ENCODE results near the gene LKAAEAR1. TPM values are rescaled to one million over a fixed set of nuclear protein-coding genes. Genes with fewer than 3 reads are reported as not detected.
"Not testable (repeated sequence)": the region's sequence is repeated elsewhere in the genome, so short reads cannot be mapped to it uniquely, and the experiment has no call there.

The LKAAEAR1 gene
- total and polyA plus RNA-seq, 2 of the 4 experiments (the other 2 are of a cell fraction), result 0.21 TPM; not detected in 1

GRCh38 chr20:64123517-64123916 lies 39.3 kb upstream of the LKAAEAR1 start:
- H2BK15ac ChIP-seq (ENCODE audit: low read depth, low read length); H3K14ac ChIP-seq (replicated peaks; ENCODE audit: low read depth, low read length); H3K4me3 ChIP-seq (ENCODE audit: insufficient read depth, low read depth, low read length); POLR2A ChIA-PET (ENCODE audit: unreplicated experiment); H4K5ac ChIP-seq (ENCODE audit: low read depth, low read length); H3K9ac ChIP-seq (ENCODE audit: low read depth, low read length); H3K23ac ChIP-seq (ENCODE audit: low read depth, low read length); in situ Hi-C loops (cut with MboI; ENCODE audit: low sequenced_read_pairs); H3K36me3 ChIP-seq (ENCODE audit: control insufficient read depth, insufficient read depth, low read length); intact Hi-C loops (cut with micrococcal nuclease); H2AK9ac ChIP-seq (replicated peaks; ENCODE audit: low read depth, low read length, poor library complexity); H3K9me1 ChIP-seq (ENCODE audit: insufficient read depth, low read length); H2BK5ac ChIP-seq (ENCODE audit: low read depth, low read length, poor library complexity, severe bottlenecking); H2AK5ac ChIP-seq (ENCODE audit: low read depth, low read length); CTCF ChIA-PET; H2AFZ ChIP-seq (replicated peaks; ENCODE audit: low read length, poor library complexity); H2BK20ac ChIP-seq (ENCODE audit: low read depth, low read length); H3K4me1 ChIP-seq (ENCODE audit: control insufficient read depth, insufficient read depth, low read length); H4K91ac ChIP-seq (ENCODE audit: insufficient read depth, low read depth, low read length); H4K8ac ChIP-seq (ENCODE audit: low read depth in 2 of 2, low read length in 2 of 2); H3K4me2 ChIP-seq (ENCODE audit: low read depth, low read length); H3K9me3 ChIP-seq (ENCODE audit: control insufficient read depth, insufficient read depth, low read length); BruUV-seq (replicated peaks); dilution Hi-C loops (cut with HindIII; ENCODE audit: low sequenced_read_pairs, unreplicated experiment); H4K20me1 ChIP-seq (ENCODE audit: insufficient read depth, low read length); H3K79me1 ChIP-seq (ENCODE audit: low read depth in 1 of 2, low read length in 2 of 2); H3K27ac ChIP-seq (ENCODE audit: insufficient read depth, low read length); H3K4ac ChIP-seq (ENCODE audit: low read depth, low read length); H3K18ac ChIP-seq (ENCODE audit: low read depth, low read length); DNase-seq; H2BK120ac ChIP-seq (ENCODE audit: low read depth, low read length); ATAC-seq (ENCODE audit: low read depth); H3K56ac ChIP-seq (ENCODE audit: extremely low read depth, insufficient read depth, low read length): not testable (repeated sequence)
- peaks cover 22% of the 10 kb centered on the region for H3K27me3 ChIP-seq (ENCODE audit: control insufficient read depth, insufficient read depth, low read length)
- 69% methylated on average over 7 of the region's 11 CpGs; no CpG with 5 or more reads in 1 of the 2 experiments for WGBS, 2 experiments (ENCODE audit: extremely low coverage in 2 of 2, insufficient read length in 1 of 2)

GRCh38 chr20:64122927-64123326 lies 38.7 kb upstream of the LKAAEAR1 start:
- ATAC-seq (ENCODE audit: low read depth); H3K18ac ChIP-seq (ENCODE audit: low read depth, low read length); dilution Hi-C loops (cut with HindIII; ENCODE audit: low sequenced_read_pairs, unreplicated experiment); H4K8ac ChIP-seq (ENCODE audit: low read depth in 2 of 2, low read length in 2 of 2); H2BK20ac ChIP-seq (ENCODE audit: low read depth, low read length); H2BK5ac ChIP-seq (ENCODE audit: low read depth, low read length, poor library complexity, severe bottlenecking); H3K9me3 ChIP-seq (ENCODE audit: control insufficient read depth, insufficient read depth, low read length); H3K56ac ChIP-seq (ENCODE audit: extremely low read depth, insufficient read depth, low read length); H2BK120ac ChIP-seq (ENCODE audit: low read depth, low read length); H3K23ac ChIP-seq (ENCODE audit: low read depth, low read length); H2AFZ ChIP-seq (replicated peaks; ENCODE audit: low read length, poor library complexity); CTCF ChIA-PET; H3K36me3 ChIP-seq (ENCODE audit: control insufficient read depth, insufficient read depth, low read length); H3K27ac ChIP-seq (ENCODE audit: insufficient read depth, low read length); H4K5ac ChIP-seq (ENCODE audit: low read depth, low read length); H3K4me2 ChIP-seq (ENCODE audit: low read depth, low read length); H3K9ac ChIP-seq (ENCODE audit: low read depth, low read length); DNase-seq; POLR2A ChIA-PET (ENCODE audit: unreplicated experiment); H2AK5ac ChIP-seq (ENCODE audit: low read depth, low read length); H3K4ac ChIP-seq (ENCODE audit: low read depth, low read length); H3K9me1 ChIP-seq (ENCODE audit: insufficient read depth, low read length); H3K14ac ChIP-seq (replicated peaks; ENCODE audit: low read depth, low read length); H2AK9ac ChIP-seq (replicated peaks; ENCODE audit: low read depth, low read length, poor library complexity); H3K4me3 ChIP-seq (ENCODE audit: insufficient read depth, low read depth, low read length); in situ Hi-C loops (cut with MboI; ENCODE audit: low sequenced_read_pairs); BruUV-seq (replicated peaks); H4K20me1 ChIP-seq (ENCODE audit: insufficient read depth, low read length); intact Hi-C loops (cut with micrococcal nuclease); H3K79me1 ChIP-seq (ENCODE audit: low read depth in 1 of 2, low read length in 2 of 2); H4K91ac ChIP-seq (ENCODE audit: insufficient read depth, low read depth, low read length); H2BK15ac ChIP-seq (ENCODE audit: low read depth, low read length); H3K4me1 ChIP-seq (ENCODE audit: control insufficient read depth, insufficient read depth, low read length): not testable (repeated sequence)
- 80% methylated on average over 10 of the region's 11 CpGs; no CpG with 5 or more reads in 1 of the 2 experiments for WGBS, 2 experiments (ENCODE audit: extremely low coverage in 2 of 2, insufficient read length in 1 of 2)
- H3K27me3 ChIP-seq (ENCODE audit: control insufficient read depth, insufficient read depth, low read length), result peaks cover 22% of the 10 kb centered on the region
